HepG2 (cell line): ENCODE measurements around the gene MCU.

Experiments
- GTF2F1 ChIP-seq: fragments of 150-350 bp; IDR thresholded peaks from 2 replicates; pipeline ENCODE4 v1.6.1; 2014; ENCODE audit warnings: low read length
- HNRNPUL1 ChIP-seq: fragments of 200-400 bp; formaldehyde crosslinking; IDR thresholded peaks from 2 replicates; pipeline ENCODE4 v1.6.1; 2017; ENCODE audit warnings: low read depth, mild to moderate bottlenecking, low read length, moderate library complexity
- ZC3H4 ChIP-seq: sonication (generic); formaldehyde crosslinking; IDR thresholded peaks from 2 replicates; pipeline ENCODE4 v1.4.0; 2020; ENCODE audit warnings: missing genetic modification reagents, borderline replicate concordance
- TF ChIP-seq, protein P1 (sequence below): sonication (generic); formaldehyde crosslinking; IDR thresholded peaks from 2 replicates; pipeline ENCODE4 v1.4.0; 2020; ENCODE audit warnings: missing genetic modification reagents

DNA sequence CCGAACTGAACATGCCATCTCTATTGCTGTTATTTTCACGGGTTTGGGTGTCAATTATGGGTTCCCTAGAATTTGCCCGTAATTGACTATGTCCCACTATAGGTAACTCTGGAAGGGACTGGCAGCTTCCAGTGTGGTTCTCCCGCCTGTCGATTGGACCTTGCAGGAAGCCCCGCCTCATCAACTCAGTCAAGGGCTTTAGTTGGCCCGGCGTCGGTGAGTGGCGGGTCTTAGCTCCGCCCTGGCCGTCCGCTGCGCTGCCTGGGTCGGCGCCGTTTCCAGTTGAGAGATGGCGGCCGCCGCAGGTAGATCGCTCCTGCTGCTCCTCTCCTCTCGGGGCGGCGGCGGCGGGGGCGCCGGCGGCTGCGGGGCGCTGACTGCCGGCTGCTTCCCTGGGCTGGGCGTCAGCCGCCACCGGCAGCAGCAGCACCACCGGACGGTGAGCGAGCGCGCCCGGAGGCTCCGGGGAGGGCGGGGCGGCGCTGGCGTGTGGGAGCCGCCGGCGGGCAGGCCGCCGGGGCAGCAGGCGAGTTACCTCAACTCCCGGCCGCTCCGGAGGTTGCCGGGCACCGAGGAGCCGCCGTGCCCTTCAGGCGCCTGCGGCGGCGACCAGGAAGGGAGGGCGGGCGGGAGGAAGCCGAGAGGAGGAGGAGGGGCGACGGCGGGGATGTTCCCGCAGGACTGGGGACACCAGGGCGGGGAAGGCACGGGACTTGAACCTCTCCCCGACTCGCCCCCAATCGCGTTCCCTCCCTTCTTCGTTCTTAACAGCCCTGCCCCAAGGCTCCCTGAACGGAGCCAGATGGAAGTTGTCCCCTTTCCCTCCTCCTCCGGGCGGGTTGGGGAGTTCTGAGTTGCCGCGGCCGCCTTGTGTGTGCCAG lies at the start of gene MCU:
- TF ChIP-seq HNRNPUL1 (no peak), ZC3H4 (CRISPR knock-in tag) (no peak), GTF2F1 (no peak)
- TF ChIP-seq, protein P1, sequence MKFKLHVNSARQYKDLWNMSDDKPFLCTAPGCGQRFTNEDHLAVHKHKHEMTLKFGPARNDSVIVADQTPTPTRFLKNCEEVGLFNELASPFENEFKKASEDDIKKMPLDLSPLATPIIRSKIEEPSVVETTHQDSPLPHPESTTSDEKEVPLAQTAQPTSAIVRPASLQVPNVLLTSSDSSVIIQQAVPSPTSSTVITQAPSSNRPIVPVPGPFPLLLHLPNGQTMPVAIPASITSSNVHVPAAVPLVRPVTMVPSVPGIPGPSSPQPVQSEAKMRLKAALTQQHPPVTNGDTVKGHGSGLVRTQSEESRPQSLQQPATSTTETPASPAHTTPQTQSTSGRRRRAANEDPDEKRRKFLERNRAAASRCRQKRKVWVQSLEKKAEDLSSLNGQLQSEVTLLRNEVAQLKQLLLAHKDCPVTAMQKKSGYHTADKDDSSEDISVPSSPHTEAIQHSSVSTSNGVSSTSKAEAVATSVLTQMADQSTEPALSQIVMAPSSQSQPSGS (CRISPR knock-in tag) = no peak
